ENCODE results near the gene DHRSX. TPM values are rescaled to one million over a fixed set of nuclear protein-coding genes. Genes with fewer than 3 reads are reported as not detected.

The DHRSX gene
- total and polyA plus RNA-seq, 9 of the 15 experiments (the other 6 are each of a cell fraction or from before 2014, with no cell fraction given) = 0.59 to 11.0 (median 6.2) TPM

- TF ChIP-seq RREB1 (CRISPR knock-in tag; IDR thresholded peaks at IDR 0.05) (no peak), TARDBP (IDR thresholded peaks at IDR 0.05) (no peak), SRSF7 (optimal IDR thresholded peaks at IDR 0.05; ENCODE audit: low read depth, low read length) (no peak), KAT8 (IDR thresholded peaks at IDR 0.05; ENCODE audit: low read depth) (no peak), POLR2B (IDR thresholded peaks at IDR 0.05; ENCODE audit: low read depth, partially characterized antibody) (no peak), HIVEP1 (CRISPR knock-in tag; IDR thresholded peaks at IDR 0.05) (no peak), ZNF76 (CRISPR knock-in tag; IDR thresholded peaks at IDR 0.05; ENCODE audit: borderline replicate concordance) (no peak), COPS2 (conservative IDR thresholded peaks at IDR 0.05) (no peak)
These were observed 68.4 kb downstream of the DHRSX start (continued) for GRCh38 chrX:2432298-2432863.
